A673 (cell line): Measurements from ENCODE around the gene TSTD1.

Source experiments
- EZH2 ChIP-seq: fragments of 200-600 bp; sonication (generic); IDR thresholded peaks from 2 replicates; pipeline ENCODE4 v1.6.1; 2017; ENCODE audit warnings: borderline replicate concordance, low read depth, mild to moderate bottlenecking, mixed read lengths, antibody characterized with exemption, low read length; ENCODE audit not compliant: poor library complexity, severe bottlenecking
- TF ChIP-seq, protein P1 (sequence below): fragments of 300-800, 200-600 bp; sonication (generic); conservative IDR thresholded peaks from 2 replicates; pipeline ENCODE4 v1.5.1; 2017; ENCODE audit warnings: low read depth, mild to moderate bottlenecking, antibody characterized with exemption, low read length, moderate library complexity, mixed read lengths

DNA sequence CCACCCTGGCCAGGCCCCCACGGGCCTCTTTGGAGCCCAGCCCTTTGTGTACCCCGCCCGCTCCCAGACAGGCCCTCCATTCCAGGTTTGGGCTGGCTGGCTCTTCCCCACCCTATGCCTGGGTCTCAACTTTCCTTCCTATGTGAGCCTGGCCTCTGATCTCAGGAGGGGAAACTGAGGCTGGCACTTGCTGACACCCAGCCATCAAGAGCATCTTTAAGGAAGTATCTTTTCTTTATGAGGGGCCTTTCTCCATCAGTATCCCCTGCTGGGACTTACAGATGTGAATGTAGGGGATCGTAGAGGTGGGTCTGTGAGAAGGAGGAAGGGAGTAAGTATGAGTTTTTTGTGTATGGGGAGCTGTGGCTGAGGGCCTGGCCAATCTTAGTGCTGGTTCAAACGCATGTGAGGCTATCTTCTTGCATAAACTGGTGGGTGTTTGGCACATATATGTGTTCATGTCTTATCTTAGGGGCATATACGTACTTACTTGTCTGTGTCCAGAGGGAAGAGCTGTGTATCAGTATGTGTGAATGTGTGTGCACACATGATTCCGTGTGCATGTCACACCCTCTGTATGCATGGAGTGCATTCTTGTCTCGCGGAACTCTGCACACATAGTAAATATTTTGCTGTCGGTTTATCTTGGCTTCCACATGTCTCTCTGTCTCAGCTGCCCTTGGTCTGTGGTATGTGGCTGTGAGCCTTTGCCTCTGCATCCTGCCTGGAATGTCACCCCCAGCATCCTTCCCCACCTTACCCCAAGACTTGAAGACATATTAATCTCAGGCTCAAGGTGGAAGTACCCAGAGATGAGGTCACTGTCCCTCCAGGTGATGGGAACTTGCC lies 45.2 kb upstream of the TSTD1 start:
- TF ChIP-seq, protein P1, sequence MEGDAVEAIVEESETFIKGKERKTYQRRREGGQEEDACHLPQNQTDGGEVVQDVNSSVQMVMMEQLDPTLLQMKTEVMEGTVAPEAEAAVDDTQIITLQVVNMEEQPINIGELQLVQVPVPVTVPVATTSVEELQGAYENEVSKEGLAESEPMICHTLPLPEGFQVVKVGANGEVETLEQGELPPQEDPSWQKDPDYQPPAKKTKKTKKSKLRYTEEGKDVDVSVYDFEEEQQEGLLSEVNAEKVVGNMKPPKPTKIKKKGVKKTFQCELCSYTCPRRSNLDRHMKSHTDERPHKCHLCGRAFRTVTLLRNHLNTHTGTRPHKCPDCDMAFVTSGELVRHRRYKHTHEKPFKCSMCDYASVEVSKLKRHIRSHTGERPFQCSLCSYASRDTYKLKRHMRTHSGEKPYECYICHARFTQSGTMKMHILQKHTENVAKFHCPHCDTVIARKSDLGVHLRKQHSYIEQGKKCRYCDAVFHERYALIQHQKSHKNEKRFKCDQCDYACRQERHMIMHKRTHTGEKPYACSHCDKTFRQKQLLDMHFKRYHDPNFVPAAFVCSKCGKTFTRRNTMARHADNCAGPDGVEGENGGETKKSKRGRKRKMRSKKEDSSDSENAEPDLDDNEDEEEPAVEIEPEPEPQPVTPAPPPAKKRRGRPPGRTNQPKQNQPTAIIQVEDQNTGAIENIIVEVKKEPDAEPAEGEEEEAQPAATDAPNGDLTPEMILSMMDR: no peak
- no peak for TF ChIP-seq EZH2
